DND-41 (cell line): Measurements from ENCODE around the gene RAB6B.

Source experiments
- CTCF ChIP-seq: IDR thresholded peaks from 2 replicates; pipeline ENCODE4 v1.5.1; 2012; ENCODE audit warnings: borderline replicate concordance, low read length, moderate library complexity, mild to moderate bottlenecking; ENCODE audit not compliant: poor library complexity, severe bottlenecking; ENCODE audit errors: extremely low read depth
- EZH2 ChIP-seq: IDR thresholded peaks from 3 replicates; pipeline ENCODE4 v1.6.1; 2012; ENCODE audit warnings: borderline replicate concordance, low read depth, mild to moderate bottlenecking, moderate library complexity, low read length, inconsistent platforms; ENCODE audit not compliant: severe bottlenecking

GRCh38 chr3:133783762-133784161 lies 111.9 kb downstream of the RAB6B start:
- TF ChIP-seq CTCF (no peak), EZH2 (no peak)
